K562 (cell line): ENCODE results near the gene TRDMT1. TPM values are rescaled to one million over a fixed set of nuclear protein-coding genes. Genes with fewer than 3 reads are reported as not detected.
A peak's percentile ranks its signal among the peaks of the same experiment; 100 is the strongest.

Experiments
- ARID1B ChIP-seq: fragments of 450-650 bp; IDR thresholded peaks from 2 replicates; pipeline ENCODE4 v1.6.1; 2016; ENCODE audit warnings: antibody characterized with exemption, mild to moderate bottlenecking, inconsistent platforms
- BHLHE40 ChIP-seq: IDR thresholded peaks from 2 replicates; pipeline ENCODE4 v1.6.1; 2011; ENCODE audit warnings: low read length, improper control_type of control experiment
- CREM ChIP-seq: IDR thresholded peaks from 2 replicates; pipeline ENCODE4 v1.6.1; 2014; ENCODE audit warnings: antibody characterized with exemption, low read depth
- EP300 ChIP-seq: IDR thresholded peaks from 2 replicates; pipeline ENCODE4 v1.6.1; 2012; ENCODE audit warnings: low read length, improper control_type of control experiment
- GATAD2A ChIP-seq: fragments of 450-650 bp; IDR thresholded peaks from 2 replicates; pipeline ENCODE4 v1.6.1; 2017
- GATAD2B ChIP-seq: fragments of 450-650 bp; IDR thresholded peaks from 2 replicates; pipeline ENCODE4 v1.6.1; 2017; ENCODE audit warnings: mild to moderate bottlenecking, borderline replicate concordance
- HDAC1 ChIP-seq, 2 experiments: fragments of 450-650 bp; IDR thresholded peaks; 2 replicates each; pipeline ENCODE4 v1.6.1; 2016 to 2017; ENCODE audit warnings: inconsistent platforms in 1 of 2, mild to moderate bottlenecking in 1 of 2, moderate library complexity in 1 of 2
- HSF4 ChIP-seq: fragments of 250-450 bp; sonication (Bioruptor Pico); IDR thresholded peaks from 2 replicates; pipeline ENCODE4 v2.1.2; 2022; ENCODE audit warnings: mild to moderate bottlenecking, moderate library complexity, borderline replicate concordance
- JUN ChIP-seq, 2 experiments: sonication (generic) in 1 of 2; formaldehyde crosslinking in 1 of 2; IDR thresholded peaks; 2 replicates each; pipeline versions ENCODE4 v1.6.1 to v1.8.0; 2012 to 2022; ENCODE audit warnings: borderline replicate concordance in 2 of 2, mild to moderate bottlenecking in 2 of 2, improper control_type of control experiment in 1 of 2, low read depth in 1 of 2, low read length in 1 of 2, missing genetic modification reagents in 1 of 2
- MAX ChIP-seq: sonication (generic); formaldehyde crosslinking; IDR thresholded peaks from 2 replicates; pipeline ENCODE4 v1.9.0; 2022; ENCODE audit warnings: mild to moderate bottlenecking, missing genetic modification reagents
- MCM2 ChIP-seq: fragments of 450-650 bp; IDR thresholded peaks from 2 replicates; pipeline ENCODE4 v1.6.1; 2017; ENCODE audit warnings: low read depth, mild to moderate bottlenecking
- MCM5 ChIP-seq: fragments of 450-650 bp; IDR thresholded peaks from 2 replicates; pipeline ENCODE4 v1.6.1; 2016; ENCODE audit warnings: low read depth
- MTA1 ChIP-seq: fragments of 450-650 bp; IDR thresholded peaks from 2 replicates; pipeline ENCODE4 v1.6.1; 2017; ENCODE audit warnings: borderline replicate concordance
- MTA2 ChIP-seq: fragments of 450-650 bp; IDR thresholded peaks from 2 replicates; pipeline ENCODE4 v1.6.1; 2016; ENCODE audit warnings: low read depth
- NFE2 ChIP-seq: IDR thresholded peaks from 2 replicates; pipeline ENCODE4 v1.6.1; 2014; ENCODE audit warnings: antibody characterized with exemption, low read depth
- NFIC ChIP-seq: fragments of 450-650 bp; IDR thresholded peaks from 2 replicates; pipeline ENCODE4 v1.6.1; 2017; ENCODE audit warnings: mild to moderate bottlenecking, inconsistent platforms
- NR4A1 ChIP-seq, 2 experiments: fragments of 250-450 bp in 1 of 2; fragments of 450-650 bp in 1 of 2; sonication (Bioruptor Pico) in 1 of 2; IDR thresholded peaks; 2 replicates each; pipeline versions ENCODE4 v1.4.0 to v1.6.1; 2016 to 2020; ENCODE audit warnings: mild to moderate bottlenecking in 2 of 2, missing compliant biosample characterization in 1 of 2, missing genetic modification characterization in 1 of 2, moderate library complexity in 1 of 2
- RAD51 ChIP-seq: fragments of 450-650 bp; IDR thresholded peaks from 2 replicates; pipeline ENCODE4 v1.7.1; 2016; ENCODE audit warnings: low read depth, mild to moderate bottlenecking, borderline replicate concordance
- TAL1 ChIP-seq: fragments of 450-650 bp; IDR thresholded peaks from 2 replicates; pipeline ENCODE4 v1.6.1; 2016; ENCODE audit warnings: mild to moderate bottlenecking
- ZBTB7A ChIP-seq: IDR thresholded peaks from 2 replicates; pipeline ENCODE4 v1.6.1; 2011; ENCODE audit warnings: low read depth, mild to moderate bottlenecking, low read length, moderate library complexity, borderline replicate concordance; ENCODE audit not compliant: control insufficient read depth
- polyA plus RNA-seq, 8 experiments: library from polyadenylated mRNA; depleted of rRNA in 4 of 8; stranded (reverse) in 5 of 8; unstranded in 3 of 8; fragments of >200 nt; fragmentation: Nextera tagmentation in 2 of 8; fragmentation: Illumina TruSeq in 1 of 8; extraction: Ambion mirVana in 2 of 8; extraction: Trizol in 1 of 8; gene quantifications; 2 replicates each; pipeline versions ENCODE4 v1.2.1 to v1.2.3, GENCODE V29; 2011 to 2014; ENCODE audit warnings: inconsistent platforms in 1 of 8, missing spikeins in 1 of 8
- total RNA-seq, 7 experiments: library from RNA; depleted of rRNA in 6 of 7; stranded (reverse); fragments of >200 nt in 6 of 7; fragmentation: Illumina TruSeq in 2 of 7; extraction: Trizol in 2 of 7; gene quantifications; 2 replicates each; pipeline versions ENCODE4 v1.2.1 to v1.2.3, GENCODE V29; 2011 to 2021; ENCODE audit warnings: low replicate concordance in 1 of 7
- TF ChIP-seq, protein P1 (sequence below): fragments of 250-450 bp; sonication (Bioruptor Pico); IDR thresholded peaks from 2 replicates; pipeline ENCODE4 v1.4.0; 2020; ENCODE audit warnings: mild to moderate bottlenecking

The TRDMT1 gene
- total and polyA plus RNA-seq, 9 of the 15 experiments (the other 6 are each of a cell fraction or from before 2014, with no cell fraction given), result 5.4 to 12.6 (median 9.3) TPM

- TF ChIP-seq CREM, result peak; percentile 35; the same call in 1 of the 2 replicates
- TF ChIP-seq, protein P1, sequence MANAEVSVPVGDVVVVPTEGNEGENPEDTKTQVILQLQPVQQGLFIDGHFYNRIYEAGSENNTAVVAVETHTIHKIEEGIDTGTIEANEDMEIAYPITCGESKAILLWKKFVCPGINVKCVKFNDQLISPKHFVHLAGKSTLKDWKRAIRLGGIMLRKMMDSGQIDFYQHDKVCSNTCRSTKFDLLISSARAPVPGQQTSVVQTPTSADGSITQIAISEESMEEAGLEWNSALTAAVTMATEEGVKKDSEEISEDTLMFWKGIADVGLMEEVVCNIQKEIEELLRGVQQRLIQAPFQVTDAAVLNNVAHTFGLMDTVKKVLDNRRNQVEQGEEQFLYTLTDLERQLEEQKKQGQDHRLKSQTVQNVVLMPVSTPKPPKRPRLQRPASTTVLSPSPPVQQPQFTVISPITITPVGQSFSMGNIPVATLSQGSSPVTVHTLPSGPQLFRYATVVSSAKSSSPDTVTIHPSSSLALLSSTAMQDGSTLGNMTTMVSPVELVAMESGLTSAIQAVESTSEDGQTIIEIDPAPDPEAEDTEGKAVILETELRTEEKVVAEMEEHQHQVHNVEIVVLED, result no peak
- 0 out of 2 replicates have a peak, but pooled peaks have one; percentile 78 for TF ChIP-seq GATAD2A
- TF ChIP-seq JUN (IDR thresholded peaks at IDR 0.05; ENCODE audit: borderline replicate concordance, low read depth, low read length), result 0 out of 2 replicates have a peak, but pooled peaks have one; percentile 17
- no peak for TF ChIP-seq JUN (CRISPR knock-in tag; IDR thresholded peaks at IDR 0.05; ENCODE audit: borderline replicate concordance)
- TF ChIP-seq NFIC, result peak; percentile 49; the same call in 1 of the 2 replicates
- TF ChIP-seq BHLHE40, result peak; percentile 66
- peak; percentile 86 for TF ChIP-seq EP300
- peak; percentile 33; the same call in 1 of the 2 replicates for TF ChIP-seq MTA2
- 0 out of 2 replicates have a peak, but pooled peaks have one; percentile 60 for TF ChIP-seq GATAD2B
- no peak for TF ChIP-seq MAX
- TF ChIP-seq MTA1, result 0 out of 2 replicates have a peak, but pooled peaks have one; percentile 46
- no peak for TF ChIP-seq NR4A1 (CRISPR knock-in tag; IDR thresholded peaks at IDR 0.05)
- TF ChIP-seq NR4A1 (tag; IDR thresholded peaks at IDR 0.05), result no peak
- peak; percentile 63 for TF ChIP-seq TAL1
- no peak for TF ChIP-seq HSF4 (CRISPR knock-in tag)
- peak; percentile 55; the same call in 1 of the 2 replicates for TF ChIP-seq RAD51
- TF ChIP-seq ARID1B, result peak; percentile 84
- peak in 1 of 2 experiments; percentile 70; a peak in 1 of 4 replicates for TF ChIP-seq HDAC1 (IDR thresholded peaks at IDR 0.05)
- peak; percentile 31; the same call in 1 of the 2 replicates for TF ChIP-seq NFE2
- TF ChIP-seq ZBTB7A, result no peak
- no peak for TF ChIP-seq MCM5
- no peak for TF ChIP-seq MCM2
Observed at GRCh38 chr10:17203416-17203815, 1.9 kb upstream of the TRDMT1 start (continued).
